Kidney epithelial cell (primary cell): Measurements from ENCODE around the gene SMAD7. TPM values are rescaled to one million over a fixed set of nuclear protein-coding genes. Genes with fewer than 3 reads are reported as not detected.

ENCODE experiments used
- DNase-seq: peaks from one replicate; pipeline ENCODE4 v3.0.0-alpha.2; 2010; ENCODE audit warnings: low read depth
- H3K27me3 ChIP-seq: 2 replicates; pipeline ENCODE4 v1.6.0; 2011; ENCODE audit warnings: low read length; ENCODE audit not compliant: control insufficient read depth, insufficient read depth
- H3K36me3 ChIP-seq: 2 replicates; pipeline ENCODE4 v1.5.1; 2011; ENCODE audit warnings: low read length; ENCODE audit not compliant: control insufficient read depth, insufficient read depth
- H3K4me3 ChIP-seq: 2 replicates; pipeline ENCODE4 v1.5.1; 2011; ENCODE audit warnings: low read depth, mild to moderate bottlenecking, control low read depth, low read length
- CTCF ChIP-seq: IDR thresholded peaks from 2 replicates; pipeline ENCODE4 v1.5.1; 2011; ENCODE audit warnings: mild to moderate bottlenecking, moderate library complexity, low read length, control low read depth, inconsistent platforms; ENCODE audit not compliant: insufficient read depth, poor library complexity, severe bottlenecking
- total RNA-seq: library from RNA; depleted of rRNA; stranded (reverse); fragments of >200 nt; gene quantifications from 2 replicates; pipeline ENCODE4 v1.2.3, GENCODE V29; 2015

The SMAD7 gene
- total RNA-seq, 1 donor from 2014 or later, result 54.3 TPM

- no peak for TF ChIP-seq CTCF
- no peaks in the 10 kb centered on the region for H3K27me3 ChIP-seq
- no peak for DNase-seq
- H3K36me3 ChIP-seq, result no peaks in the 10 kb centered on the region
- H3K4me3 ChIP-seq, result no peak overlapping the region
Observed at GRCh38 chr18:48963586-48964470, 13.1 kb upstream of the SMAD7 start.

DNA sequence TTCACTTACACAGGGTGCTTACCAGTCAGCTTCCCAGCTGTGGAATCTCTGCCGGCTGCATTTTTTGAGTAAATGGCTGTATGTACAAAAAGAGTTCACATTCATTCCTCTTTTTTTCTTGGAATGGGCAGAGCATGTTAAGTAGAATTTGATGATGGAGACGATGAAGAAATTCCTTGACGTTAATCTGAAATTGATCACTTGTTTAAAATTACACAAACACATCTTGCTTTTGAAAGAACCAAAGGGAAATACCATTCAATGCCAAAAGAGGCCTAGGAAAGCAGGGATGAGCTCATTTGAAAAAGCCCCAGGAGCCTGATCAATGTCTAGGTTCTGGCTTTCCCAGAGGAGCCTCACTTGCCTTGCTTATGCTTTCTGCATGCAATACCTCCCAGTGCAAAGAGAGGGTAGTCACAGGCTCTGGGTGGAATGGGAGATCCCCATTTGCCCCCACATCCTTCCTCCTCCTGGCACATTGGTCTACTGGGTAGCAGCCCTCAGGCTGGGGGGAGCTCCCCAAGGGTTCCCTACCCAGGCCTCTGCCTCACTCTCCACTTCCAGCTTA, 12.3 kb upstream of the SMAD7 start:
- no peak for DNase-seq
- no peak overlapping the region for H3K4me3 ChIP-seq
- H3K27me3 ChIP-seq, result no peaks in the 10 kb centered on the region
- H3K36me3 ChIP-seq, result no peaks in the 10 kb centered on the region
- no peak for TF ChIP-seq CTCF

DNA sequence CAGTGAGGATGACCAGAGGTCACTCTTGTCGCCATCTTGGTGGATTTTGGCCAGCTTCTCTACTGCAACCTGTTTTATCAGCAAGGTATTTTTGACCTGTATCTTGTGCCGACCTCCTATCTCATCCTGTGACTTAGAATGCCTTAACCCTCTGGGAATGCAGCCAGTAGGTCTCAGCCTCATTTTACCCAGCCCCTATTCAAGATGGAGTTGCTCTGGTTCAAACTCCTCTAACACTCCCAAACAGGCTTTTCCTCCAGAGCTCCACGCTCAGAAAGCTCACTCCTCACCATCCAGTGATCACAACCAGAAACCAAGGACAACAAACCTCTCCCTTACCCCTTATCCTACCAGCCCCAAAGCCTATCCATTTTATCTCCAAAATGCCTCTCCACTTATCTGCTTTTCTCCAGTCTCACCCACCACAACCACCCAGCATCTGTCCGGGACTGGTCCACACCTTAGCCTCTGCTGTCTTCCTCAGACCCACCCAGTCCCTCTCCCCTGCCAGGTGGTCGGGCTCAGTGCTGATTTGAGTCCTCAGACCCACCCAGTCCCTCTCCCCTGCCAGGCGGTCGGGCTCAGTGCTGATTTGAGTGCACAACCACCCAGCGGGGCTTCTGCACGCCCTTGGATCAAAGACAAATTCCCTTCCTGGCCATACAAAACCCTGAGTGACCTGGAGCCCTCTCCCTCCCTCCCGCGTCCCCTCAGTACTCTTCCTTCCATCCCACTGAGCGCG, 11.7 kb upstream of the SMAD7 start:
- DNase-seq, result no peak
- H3K4me3 ChIP-seq, result no peak overlapping the region
- no peak for TF ChIP-seq CTCF
- no peaks in the 10 kb centered on the region for H3K27me3 ChIP-seq
- H3K36me3 ChIP-seq, result no peaks in the 10 kb centered on the region

DNA sequence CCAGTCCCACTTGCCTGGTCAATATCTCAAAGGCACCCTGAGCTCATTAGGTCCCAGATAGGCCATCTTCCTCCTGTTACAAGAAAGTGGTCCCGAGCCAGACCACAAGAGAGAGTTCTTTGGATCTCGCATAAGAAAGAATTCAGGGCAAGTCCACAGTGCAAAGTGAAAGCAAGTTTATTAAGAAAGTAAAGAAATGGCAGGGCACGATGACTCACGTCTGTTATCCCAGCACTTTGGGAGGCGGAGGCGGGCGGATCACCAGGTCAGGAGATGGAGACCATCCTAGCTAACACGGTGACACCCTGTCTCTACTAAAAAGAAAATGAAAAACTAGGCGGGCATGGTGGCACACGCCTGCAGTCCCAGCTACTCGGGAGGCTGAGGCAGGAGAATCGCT, 10.8 kb upstream of the SMAD7 start:
- no peaks in the 10 kb centered on the region for H3K27me3 ChIP-seq
- no peak for DNase-seq
- H3K36me3 ChIP-seq, result no peaks in the 10 kb centered on the region
- no peak for TF ChIP-seq CTCF
- no peak overlapping the region for H3K4me3 ChIP-seq

DNA sequence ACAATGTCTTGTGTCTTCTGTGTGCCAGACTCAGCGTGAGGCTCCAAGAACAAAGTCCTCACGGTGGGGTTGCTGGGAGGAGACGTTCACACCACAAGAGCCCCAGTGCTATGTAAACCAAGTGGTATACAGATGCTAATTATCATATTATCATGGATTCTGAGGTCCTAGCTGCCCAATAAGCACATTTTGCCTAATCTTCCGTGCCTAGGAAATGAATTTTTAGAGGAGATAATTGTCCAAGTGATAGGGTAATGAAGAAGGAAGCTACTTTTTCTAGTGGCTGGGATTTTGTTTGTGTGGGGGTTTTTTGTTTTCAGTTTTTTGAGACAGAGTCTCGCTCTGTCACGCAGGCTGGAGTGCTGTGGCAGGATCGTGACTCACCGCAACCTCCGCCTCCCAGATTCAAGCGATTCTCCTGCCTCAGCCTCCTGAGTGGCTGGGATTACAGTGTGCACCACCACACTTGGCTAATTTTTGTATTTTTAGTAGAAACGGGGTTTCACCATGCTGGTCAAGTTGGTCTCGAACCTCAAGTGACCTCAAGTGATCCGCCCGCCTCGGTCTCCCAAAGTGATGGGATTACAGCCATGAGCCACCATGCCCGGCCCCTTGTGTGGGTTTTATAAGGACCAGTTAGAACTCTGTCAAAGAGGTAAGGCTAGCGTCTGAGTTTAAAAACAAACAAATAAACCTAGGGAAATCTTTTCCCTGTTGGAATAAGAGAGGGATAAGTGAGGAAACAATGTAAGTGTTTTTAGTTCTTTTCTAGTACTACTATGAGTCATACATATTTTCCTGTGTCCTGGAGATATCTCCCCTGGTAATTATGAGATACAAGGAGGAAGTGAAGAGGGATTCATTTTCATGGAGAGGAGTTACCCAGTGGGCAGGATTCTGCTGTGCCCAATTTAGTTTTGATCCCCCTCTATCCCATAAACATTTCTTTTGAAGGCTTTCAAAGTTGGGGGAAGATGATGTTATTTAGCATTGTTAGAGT, 9.5 kb upstream of the SMAD7 start:
- TF ChIP-seq CTCF, result no peak
- Histone ChIP-seq H3K36me3 (no peaks in the 10 kb centered on the region), H3K27me3 (no peaks in the 10 kb centered on the region), H3K4me3 (no peak overlapping the region)
- no peak for DNase-seq
